A673 (cell line): Measurements from ENCODE around the gene RABGGTA.

Experiments
- CTCF ChIP-seq: fragments of 300-800, 200-600 bp; sonication (generic); conservative IDR thresholded peaks from 2 replicates; pipeline ENCODE4 v1.5.1; 2017; ENCODE audit warnings: low read depth, mild to moderate bottlenecking, antibody characterized with exemption, low read length, moderate library complexity, mixed read lengths
- EZH2 ChIP-seq: fragments of 200-600 bp; sonication (generic); IDR thresholded peaks from 2 replicates; pipeline ENCODE4 v1.6.1; 2017; ENCODE audit warnings: borderline replicate concordance, low read depth, mild to moderate bottlenecking, mixed read lengths, antibody characterized with exemption, low read length; ENCODE audit not compliant: poor library complexity, severe bottlenecking

GRCh38 chr14:24240110-24240918 lies 31.1 kb downstream of the RABGGTA start:
- TF ChIP-seq CTCF, result no peak
- TF ChIP-seq EZH2, result no peak
